Measurements from ENCODE around the gene RABGAP1L. TPM values are rescaled to one million over a fixed set of nuclear protein-coding genes. Genes with fewer than 3 reads are reported as not detected.

The RABGAP1L gene
- total RNA-seq, result 100 to 1,000 TPM; 170 to 282 (median 182) TPM

DNA sequence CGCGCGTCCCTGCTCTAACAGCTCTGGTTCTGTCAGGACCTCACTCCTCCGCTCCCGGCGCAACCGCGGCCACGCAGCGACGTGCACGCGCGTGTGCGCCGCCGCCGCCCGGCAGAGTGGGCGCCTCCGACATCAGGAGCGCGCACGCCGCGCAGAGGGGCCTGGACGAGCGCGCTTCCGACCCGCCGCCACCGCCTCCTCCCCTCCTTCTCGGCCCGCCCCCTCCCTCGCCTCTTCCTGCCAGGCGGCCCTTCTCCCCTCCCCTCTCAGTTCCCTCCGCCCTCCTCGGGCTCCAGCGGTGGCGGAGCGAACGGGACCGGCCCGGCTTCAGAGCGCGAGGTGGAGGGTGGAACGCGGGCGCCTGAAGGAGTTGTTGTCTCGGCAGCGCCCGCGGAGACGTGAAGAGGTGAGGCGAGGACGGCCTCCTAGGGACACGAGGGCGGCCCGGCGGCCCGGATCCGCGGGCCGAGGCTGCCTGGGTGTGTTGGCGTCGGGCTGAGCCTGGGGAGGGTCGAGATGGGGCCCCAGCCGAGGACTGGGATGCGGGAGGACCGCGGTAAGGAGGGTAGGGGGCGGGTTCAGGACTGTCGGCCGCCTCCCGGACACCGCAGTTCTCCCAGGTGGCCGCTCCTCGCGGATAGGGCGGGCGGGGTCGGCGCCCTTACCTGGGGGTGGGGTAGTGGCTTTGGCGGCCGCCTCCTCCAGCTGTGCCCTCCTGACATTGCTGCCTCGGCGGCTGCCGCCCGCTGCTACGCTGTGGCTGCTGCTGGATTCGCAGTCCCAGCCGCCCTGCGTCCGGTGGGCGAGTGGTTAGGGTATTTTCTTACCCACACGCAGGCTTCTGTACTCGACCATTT, at the start of gene RABGAP1L:
Gene RABGAP1L (plus strand): TSS at position 269 of the 857 bp plus-strand sequence.
- DNase-seq, result peak; percentile 91 to 97 (median 96)
- H3K4me1 ChIP-seq, result peaks cover 0 to 14% (median 6%) of the 10 kb centered on the region in 4 donors
- peak; percentile 94 to 96 for TF ChIP-seq POLR2A (IDR thresholded peaks at IDR 0.05)
- TF ChIP-seq, protein P1, sequence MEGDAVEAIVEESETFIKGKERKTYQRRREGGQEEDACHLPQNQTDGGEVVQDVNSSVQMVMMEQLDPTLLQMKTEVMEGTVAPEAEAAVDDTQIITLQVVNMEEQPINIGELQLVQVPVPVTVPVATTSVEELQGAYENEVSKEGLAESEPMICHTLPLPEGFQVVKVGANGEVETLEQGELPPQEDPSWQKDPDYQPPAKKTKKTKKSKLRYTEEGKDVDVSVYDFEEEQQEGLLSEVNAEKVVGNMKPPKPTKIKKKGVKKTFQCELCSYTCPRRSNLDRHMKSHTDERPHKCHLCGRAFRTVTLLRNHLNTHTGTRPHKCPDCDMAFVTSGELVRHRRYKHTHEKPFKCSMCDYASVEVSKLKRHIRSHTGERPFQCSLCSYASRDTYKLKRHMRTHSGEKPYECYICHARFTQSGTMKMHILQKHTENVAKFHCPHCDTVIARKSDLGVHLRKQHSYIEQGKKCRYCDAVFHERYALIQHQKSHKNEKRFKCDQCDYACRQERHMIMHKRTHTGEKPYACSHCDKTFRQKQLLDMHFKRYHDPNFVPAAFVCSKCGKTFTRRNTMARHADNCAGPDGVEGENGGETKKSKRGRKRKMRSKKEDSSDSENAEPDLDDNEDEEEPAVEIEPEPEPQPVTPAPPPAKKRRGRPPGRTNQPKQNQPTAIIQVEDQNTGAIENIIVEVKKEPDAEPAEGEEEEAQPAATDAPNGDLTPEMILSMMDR (IDR thresholded peaks at IDR 0.05), result no peak
- H3K4me3 ChIP-seq, result peak within 1 kb of the TSS; percentile 77 to 95 (median 91)
- no peaks in the 10 kb centered on the region for H3K9me3 ChIP-seq
- no peaks in the 10 kb centered on the region for H3K27me3 ChIP-seq
- peak within 1 kb of the TSS; percentile 90 to 100 (median 98) for H3K27ac ChIP-seq
- no peaks in the 10 kb centered on the region for H3K36me3 ChIP-seq

- no peaks in the 10 kb centered on the region for H3K36me3 ChIP-seq
- no peak overlapping the region for H3K27ac ChIP-seq
- TF ChIP-seq POLR2A (IDR thresholded peaks at IDR 0.05), result no peak
- TF ChIP-seq, protein P1 (IDR thresholded peaks at IDR 0.05), result no peak
- no peaks in the 10 kb centered on the region for H3K4me1 ChIP-seq
- H3K9me3 ChIP-seq, result no peaks in the 10 kb centered on the region
- DNase-seq, result no peak
- no peak overlapping the region for H3K4me3 ChIP-seq
- no peaks in the 10 kb centered on the region for H3K27me3 ChIP-seq
These were observed 49.3 kb upstream of the RABGAP1L start for GRCh38 chr1:174110053-174110452.

GRCh38 chr1:174112489-174113162, 46.7 kb upstream of the RABGAP1L start:
- no peaks in the 10 kb centered on the region for H3K4me1 ChIP-seq
- H3K36me3 ChIP-seq, result no peaks in the 10 kb centered on the region
- no peaks in the 10 kb centered on the region for H3K9me3 ChIP-seq
- no peak for DNase-seq
- no peaks in the 10 kb centered on the region for H3K27me3 ChIP-seq
- TF ChIP-seq, protein P1 (IDR thresholded peaks at IDR 0.05), result no peak
- no peak for TF ChIP-seq POLR2A (IDR thresholded peaks at IDR 0.05)
- no peak overlapping the region for H3K27ac ChIP-seq
- H3K4me3 ChIP-seq, result no peak overlapping the region

- H3K36me3 ChIP-seq, result no peaks in the 10 kb centered on the region
- no peaks in the 10 kb centered on the region for H3K27me3 ChIP-seq
- TF ChIP-seq, protein P1 (IDR thresholded peaks at IDR 0.05), result no peak
- no peak for TF ChIP-seq POLR2A (IDR thresholded peaks at IDR 0.05)
- no peaks in the 10 kb centered on the region for H3K9me3 ChIP-seq
- DNase-seq, result no peak
- no peak overlapping the region for H3K4me3 ChIP-seq
- no peaks in the 10 kb centered on the region for H3K4me1 ChIP-seq
- H3K27ac ChIP-seq, result no peak overlapping the region
These were observed 45.2 kb upstream of the RABGAP1L start for GRCh38 chr1:174114106-174114505.

- Histone ChIP-seq H3K36me3 (no peaks in the 10 kb centered on the region), H3K27ac (peak overlapping the region in 1 of 4 donors; percentile 41), H3K4me3 (no peak overlapping the region), H3K4me1 (no peaks in the 10 kb centered on the region), H3K27me3 (no peaks in the 10 kb centered on the region), H3K9me3 (no peaks in the 10 kb centered on the region)
- TF ChIP-seq, protein P1 (IDR thresholded peaks at IDR 0.05), result peak; percentile 43 to 94 (median 79)
- TF ChIP-seq POLR2A (IDR thresholded peaks at IDR 0.05), result no peak
- DNase-seq, result peak in 1 of 3 donors; percentile 54
These were observed 44.4 kb upstream of the RABGAP1L start for GRCh38 chr1:174114788-174115448.

All from Peyer's patch (tissue), 4 donors.